Esophagus muscularis mucosa (tissue), 4 donors: ENCODE results near the gene AKR1E2. TPM values are rescaled to one million over a fixed set of nuclear protein-coding genes. Genes with fewer than 3 reads are reported as not detected.

Source experiments
- DNase-seq: peaks from one replicate; pipeline ENCODE4 v3.0.0-alpha.2; 2017; ENCODE audit errors: extremely low spot score
- H3K27ac ChIP-seq, 4 donors: fragments of 200-600 bp; sonication (generic); replicated peaks in 1 of 4; 1 replicate in 3 of 4; 2 replicates in 1 of 4; pipeline ENCODE4 v1.5.1; 2016 to 2019; ENCODE audit warnings: mild to moderate bottlenecking in 1 of 4
- H3K27me3 ChIP-seq, 4 donors: fragments of 200-600 bp; sonication (generic); one replicate each; pipeline versions ENCODE4 v1.5.1 to v1.6.0; 2016 to 2019
- H3K36me3 ChIP-seq, 4 donors: fragments of 200-600 bp; sonication (generic); one replicate each; pipeline ENCODE4 v1.5.1; 2016 to 2019
- H3K4me1 ChIP-seq, 4 donors: fragments of 200-600 bp; sonication (generic); one replicate each; pipeline ENCODE4 v1.5.1; 2016 to 2019
- H3K4me3 ChIP-seq, 4 donors: fragments of 200-600 bp; sonication (generic); 1 replicate in 2 of 4; 2 replicates in 2 of 4; pipeline ENCODE4 v1.5.1; 2016 to 2019; ENCODE audit warnings: mild to moderate bottlenecking in 4 of 4, moderate library complexity in 1 of 4
- H3K9me3 ChIP-seq, 4 donors: fragments of 200-600 bp; sonication (generic); 1 replicate in 3 of 4; 2 replicates in 1 of 4; pipeline ENCODE4 v1.5.1; 2016 to 2019
- CTCF ChIP-seq, 3 experiments: fragments of 200-600 bp in 2 of 3; fragments of 450-650 bp in 1 of 3; sonication (generic) in 2 of 3; IDR thresholded peaks; one replicate each; pipeline ENCODE4 v1.5.1; 2017 to 2019; ENCODE audit warnings: antibody characterized with exemption in 3 of 3, mild to moderate bottlenecking in 2 of 3, moderate library complexity in 1 of 3
- EP300 ChIP-seq: sonication (generic); formaldehyde crosslinking; IDR thresholded peaks from one replicate; pipeline ENCODE4 v1.6.1; 2017; ENCODE audit warnings: antibody characterized with exemption
- POLR2A ChIP-seq: fragments of 450-650 bp; IDR thresholded peaks from one replicate; pipeline ENCODE4 v1.6.1; 2017; ENCODE audit warnings: antibody characterized with exemption, moderate library complexity, mild to moderate bottlenecking, low read depth
- POLR2AphosphoS5 ChIP-seq, 2 donors: sonication (generic); formaldehyde crosslinking; IDR thresholded peaks; one replicate each; pipeline ENCODE4 v1.6.1; 2017; ENCODE audit warnings: antibody characterized with exemption in 2 of 2
- WGBS: methylation state at CpG from one replicate; pipeline ENCODE4 v1.1.5; 2018; 5-methylcytosine and 5-hydroxymethylcytosine counted together
- intact Hi-C: fragments of 100-400 bp; cut with DNase I; formaldehyde crosslinking; loops from one replicate; pipeline ENCODE4 v1.15.1; 2023
- total RNA-seq, 4 donors: library from RNA; depleted of rRNA; stranded (reverse); fragments of >200 nt; gene quantifications; one replicate each; pipeline versions ENCODE4 v1.1.0 to v1.2.1, GENCODE V29; 2016

Gene AKR1E2
- total RNA-seq, 4 donors from 2014 or later, result 16.5 to 21.0 (median 18.0) TPM

DNA sequence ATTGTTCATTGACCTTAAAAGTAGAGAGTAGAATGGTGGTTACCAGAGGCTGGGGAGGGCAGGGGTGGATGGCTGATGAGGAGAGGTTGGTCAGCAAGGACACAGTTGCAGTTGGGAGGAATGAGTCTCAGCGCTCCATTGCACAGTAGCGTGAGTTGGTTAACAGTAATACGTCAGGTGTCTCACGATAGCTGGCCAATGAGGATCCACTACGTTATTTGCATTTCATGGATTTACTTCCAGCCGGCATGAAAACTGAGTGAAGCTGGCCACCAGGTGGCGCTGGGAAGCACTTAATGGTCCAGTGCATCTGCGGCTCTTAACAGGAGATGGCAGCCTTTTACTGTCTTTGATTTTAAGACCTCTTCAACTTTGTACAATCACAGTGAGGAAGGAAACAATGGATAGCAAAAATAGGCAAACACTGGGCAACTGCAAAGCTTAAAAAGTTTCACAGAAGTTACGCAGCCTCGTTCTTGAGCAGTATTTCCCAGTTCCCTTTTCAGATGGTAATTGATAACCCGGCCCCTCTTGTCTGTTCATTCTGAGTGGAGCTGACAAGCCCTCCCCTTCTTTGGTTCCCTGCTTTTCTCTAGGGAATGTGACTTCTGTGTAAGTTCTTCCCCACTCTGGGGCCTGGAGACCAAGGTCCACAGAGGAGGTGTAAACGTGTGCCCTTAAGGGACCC, 23.7 kb downstream of the AKR1E2 start:
- Histone ChIP-seq H3K4me3 (no peak overlapping the region), H3K4me1 (peaks cover 8 to 57% (median 33%) of the 10 kb centered on the region in 4 donors), H3K27ac (peak overlapping the region; percentile 4 to 70 (median 36)), H3K27me3 (no peaks in the 10 kb centered on the region), H3K36me3 (peaks cover 0 to 12% (median 0%) of the 10 kb centered on the region in 4 donors), H3K9me3 (no peaks in the 10 kb centered on the region)
- WGBS, result 8% methylated on average over 12 of the region's 12 CpGs
- TF ChIP-seq POLR2AphosphoS5 (IDR thresholded peaks at IDR 0.05), result peak; percentile 53 to 72
- TF ChIP-seq POLR2A, result no peak
- peak; percentile 98 to 100 (median 100) for TF ChIP-seq CTCF (IDR thresholded peaks at IDR 0.05)
- intact Hi-C loops, result loop anchor here (2.0 to 10.0 kb wide), 5 partner anchors 33 to 535 kb away; partner anchors contain the start of gene AKR1C3
- peak; percentile 98 for DNase-seq

- H3K4me3 ChIP-seq, result no peak overlapping the region
- peak overlapping the region; percentile 4 to 70 (median 36) for H3K27ac ChIP-seq
- TF ChIP-seq EP300 (no peak), POLR2AphosphoS5 (IDR thresholded peaks at IDR 0.05) (no peak), POLR2A (no peak), CTCF (IDR thresholded peaks at IDR 0.05) (no peak)
- no peaks in the 10 kb centered on the region for H3K9me3 ChIP-seq
- WGBS, result 81% methylated on average over 7 of the region's 7 CpGs
- H3K27me3 ChIP-seq, result no peaks in the 10 kb centered on the region
- DNase-seq, result peak; percentile 26
- peaks cover 8 to 57% (median 33%) of the 10 kb centered on the region in 4 donors for H3K4me1 ChIP-seq
- H3K36me3 ChIP-seq, result peaks cover 0 to 6% (median 0%) of the 10 kb centered on the region in 4 donors
- intact Hi-C loops, result loop anchor here (2.0 kb wide), 1 partner anchor 432 kb away; no protein-coding TSS in a partner anchor
Observed at GRCh38 chr10:4850397-4850796, 24.4 kb downstream of the AKR1E2 start.

- no peak overlapping the region for H3K4me3 ChIP-seq
- peaks cover 0 to 6% (median 0%) of the 10 kb centered on the region in 4 donors for H3K36me3 ChIP-seq
- H3K4me1 ChIP-seq, result peaks cover 8 to 57% (median 33%) of the 10 kb centered on the region in 4 donors
- WGBS, result 86% methylated on average over 5 of the region's 5 CpGs
- TF ChIP-seq POLR2A (no peak), EP300 (no peak), CTCF (IDR thresholded peaks at IDR 0.05) (no peak), POLR2AphosphoS5 (IDR thresholded peaks at IDR 0.05) (no peak)
- peak overlapping the region; percentile 18 to 70 (median 56) for H3K27ac ChIP-seq
- no peaks in the 10 kb centered on the region for H3K9me3 ChIP-seq
- H3K27me3 ChIP-seq, result no peaks in the 10 kb centered on the region
- intact Hi-C loops, result loop anchor here (2.0 kb wide), 1 partner anchor 432 kb away; no protein-coding TSS in a partner anchor
- DNase-seq, result peak; percentile 79
Observed at GRCh38 chr10:4851176-4851575, 25.2 kb downstream of the AKR1E2 start.

GRCh38 chr10:4851846-4852245, 25.8 kb downstream of the AKR1E2 start:
- Histone ChIP-seq H3K27me3 (no peaks in the 10 kb centered on the region), H3K36me3 (peaks cover 0 to 6% (median 0%) of the 10 kb centered on the region in 4 donors), H3K4me1 (peaks cover 8 to 57% (median 33%) of the 10 kb centered on the region in 4 donors), H3K9me3 (no peaks in the 10 kb centered on the region), H3K27ac (peak overlapping the region; percentile 18 to 70 (median 56)), H3K4me3 (no peak overlapping the region)
- intact Hi-C loops, result loop anchor here (2.0 kb wide), 1 partner anchor 431 kb away; no protein-coding TSS in a partner anchor
- TF ChIP-seq CTCF (IDR thresholded peaks at IDR 0.05), result no peak
- no peak for TF ChIP-seq EP300
- TF ChIP-seq POLR2A, result no peak
- no peak for TF ChIP-seq POLR2AphosphoS5 (IDR thresholded peaks at IDR 0.05)
- peak; percentile 77 for DNase-seq
- WGBS, result 45% methylated on average over 6 of the region's 6 CpGs
